Liver (tissue), 3 donors: ENCODE measurements around the gene GAB2.

Experiments
- FOXA1 ChIP-seq: IDR thresholded peaks from 2 replicates; pipeline ENCODE4 v1.6.1; 2016; ENCODE audit warnings: antibody characterized with exemption
- MAX ChIP-seq: IDR thresholded peaks from 2 replicates; pipeline ENCODE4 v1.6.1; 2016; ENCODE audit warnings: antibody characterized with exemption
- RAD21 ChIP-seq, 2 donors: IDR thresholded peaks; 2 replicates each; pipeline ENCODE4 v1.6.1; 2016; ENCODE audit warnings: antibody characterized with exemption in 2 of 2, mild to moderate bottlenecking in 2 of 2
- TAF1 ChIP-seq: conservative IDR thresholded peaks from 2 replicates; pipeline ENCODE4 v1.6.1; 2016; ENCODE audit warnings: antibody characterized with exemption, mild to moderate bottlenecking
- YY1 ChIP-seq: IDR thresholded peaks from 2 replicates; pipeline ENCODE4 v1.6.1; 2016; ENCODE audit warnings: antibody characterized with exemption, mild to moderate bottlenecking
- TF ChIP-seq, protein P1 (sequence below): fragments of 150-350 bp; IDR thresholded peaks from 2 replicates; pipeline ENCODE4 v1.5.1; 2017; ENCODE audit warnings: improper control_type of control experiment, low read depth, low read length; ENCODE audit not compliant: missing input control
- TF ChIP-seq, protein P2 (sequence below): IDR thresholded peaks from 2 replicates; pipeline ENCODE4 v1.6.1; 2016; ENCODE audit warnings: antibody characterized with exemption
- donor health status: healthy.
- donor health status: healthy.

DNA sequence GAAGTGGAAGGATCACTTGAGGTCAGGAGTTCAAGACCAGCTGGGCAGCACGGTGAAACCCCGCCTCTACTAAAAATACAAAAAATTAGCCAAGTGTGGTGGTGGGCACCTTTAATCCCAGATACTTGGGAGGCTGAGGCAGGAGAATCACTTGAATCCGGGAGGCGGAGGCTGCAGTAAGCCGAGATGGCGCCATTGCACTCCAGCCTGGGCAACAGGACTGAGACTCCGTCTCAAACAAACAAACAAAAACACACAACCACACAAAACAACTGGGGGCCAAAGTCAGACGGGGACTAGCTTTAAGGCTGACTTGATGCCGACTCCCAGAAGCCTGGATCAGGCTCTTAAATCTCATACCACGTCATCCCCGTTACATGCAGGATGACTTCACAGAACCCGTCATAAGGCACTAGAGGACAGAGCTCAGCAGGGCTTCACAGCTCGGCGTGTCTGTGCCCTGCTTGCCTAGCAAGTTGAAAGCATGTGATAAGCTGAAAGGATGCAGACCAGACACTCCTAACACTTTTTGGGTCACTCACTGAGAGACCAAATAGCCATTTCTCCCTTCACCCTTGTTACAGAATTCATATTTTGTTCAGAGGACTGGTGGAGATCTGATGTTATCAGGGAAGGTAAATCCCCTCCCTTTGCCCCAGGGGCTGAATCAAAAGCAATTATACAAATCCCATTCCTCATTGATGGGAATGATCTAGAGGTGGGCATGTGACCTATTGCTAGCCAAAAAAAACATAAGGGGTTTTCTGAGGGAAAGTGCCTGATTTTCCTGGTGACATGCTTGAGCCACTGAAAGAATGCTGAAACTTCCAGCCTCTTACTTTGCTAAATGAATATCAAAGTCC, 65.4 kb downstream of the GAB2 start:
- TF ChIP-seq, protein P1, sequence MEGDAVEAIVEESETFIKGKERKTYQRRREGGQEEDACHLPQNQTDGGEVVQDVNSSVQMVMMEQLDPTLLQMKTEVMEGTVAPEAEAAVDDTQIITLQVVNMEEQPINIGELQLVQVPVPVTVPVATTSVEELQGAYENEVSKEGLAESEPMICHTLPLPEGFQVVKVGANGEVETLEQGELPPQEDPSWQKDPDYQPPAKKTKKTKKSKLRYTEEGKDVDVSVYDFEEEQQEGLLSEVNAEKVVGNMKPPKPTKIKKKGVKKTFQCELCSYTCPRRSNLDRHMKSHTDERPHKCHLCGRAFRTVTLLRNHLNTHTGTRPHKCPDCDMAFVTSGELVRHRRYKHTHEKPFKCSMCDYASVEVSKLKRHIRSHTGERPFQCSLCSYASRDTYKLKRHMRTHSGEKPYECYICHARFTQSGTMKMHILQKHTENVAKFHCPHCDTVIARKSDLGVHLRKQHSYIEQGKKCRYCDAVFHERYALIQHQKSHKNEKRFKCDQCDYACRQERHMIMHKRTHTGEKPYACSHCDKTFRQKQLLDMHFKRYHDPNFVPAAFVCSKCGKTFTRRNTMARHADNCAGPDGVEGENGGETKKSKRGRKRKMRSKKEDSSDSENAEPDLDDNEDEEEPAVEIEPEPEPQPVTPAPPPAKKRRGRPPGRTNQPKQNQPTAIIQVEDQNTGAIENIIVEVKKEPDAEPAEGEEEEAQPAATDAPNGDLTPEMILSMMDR: no peak
- TF ChIP-seq TAF1: no peak
- no peak for TF ChIP-seq RAD21 (IDR thresholded peaks at IDR 0.05)
- no peak for TF ChIP-seq MAX
- TF ChIP-seq YY1: no peak
- no peak for TF ChIP-seq FOXA1
- TF ChIP-seq, protein P2, sequence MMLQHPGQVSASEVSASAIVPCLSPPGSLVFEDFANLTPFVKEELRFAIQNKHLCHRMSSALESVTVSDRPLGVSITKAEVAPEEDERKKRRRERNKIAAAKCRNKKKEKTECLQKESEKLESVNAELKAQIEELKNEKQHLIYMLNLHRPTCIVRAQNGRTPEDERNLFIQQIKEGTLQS: no peak
